GM18907 (cell line): ENCODE measurements around the gene MUC20.
"Not testable (repeated sequence)": the region's sequence is repeated elsewhere in the genome, so short reads cannot be mapped to it uniquely, and the experiment has no call there.

Experiments used
- ATAC-seq: cut with Tn5 transposase; IDR thresholded peaks from one replicate; pipeline ENCODE4 v1.9.1; 2021; ENCODE audit warnings: mild to moderate bottlenecking, moderate library complexity; ENCODE audit not compliant: unreplicated experiment

Gene MUC20, protein sequence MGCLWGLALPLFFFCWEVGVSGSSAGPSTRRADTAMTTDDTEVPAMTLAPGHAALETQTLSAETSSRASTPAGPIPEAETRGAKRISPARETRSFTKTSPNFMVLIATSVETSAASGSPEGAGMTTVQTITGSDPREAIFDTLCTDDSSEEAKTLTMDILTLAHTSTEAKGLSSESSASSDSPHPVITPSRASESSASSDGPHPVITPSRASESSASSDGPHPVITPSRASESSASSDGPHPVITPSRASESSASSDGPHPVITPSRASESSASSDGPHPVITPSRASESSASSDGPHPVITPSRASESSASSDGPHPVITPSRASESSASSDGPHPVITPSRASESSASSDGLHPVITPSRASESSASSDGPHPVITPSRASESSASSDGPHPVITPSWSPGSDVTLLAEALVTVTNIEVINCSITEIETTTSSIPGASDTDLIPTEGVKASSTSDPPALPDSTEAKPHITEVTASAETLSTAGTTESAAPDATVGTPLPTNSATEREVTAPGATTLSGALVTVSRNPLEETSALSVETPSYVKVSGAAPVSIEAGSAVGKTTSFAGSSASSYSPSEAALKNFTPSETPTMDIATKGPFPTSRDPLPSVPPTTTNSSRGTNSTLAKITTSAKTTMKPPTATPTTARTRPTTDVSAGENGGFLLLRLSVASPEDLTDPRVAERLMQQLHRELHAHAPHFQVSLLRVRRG

DNA sequence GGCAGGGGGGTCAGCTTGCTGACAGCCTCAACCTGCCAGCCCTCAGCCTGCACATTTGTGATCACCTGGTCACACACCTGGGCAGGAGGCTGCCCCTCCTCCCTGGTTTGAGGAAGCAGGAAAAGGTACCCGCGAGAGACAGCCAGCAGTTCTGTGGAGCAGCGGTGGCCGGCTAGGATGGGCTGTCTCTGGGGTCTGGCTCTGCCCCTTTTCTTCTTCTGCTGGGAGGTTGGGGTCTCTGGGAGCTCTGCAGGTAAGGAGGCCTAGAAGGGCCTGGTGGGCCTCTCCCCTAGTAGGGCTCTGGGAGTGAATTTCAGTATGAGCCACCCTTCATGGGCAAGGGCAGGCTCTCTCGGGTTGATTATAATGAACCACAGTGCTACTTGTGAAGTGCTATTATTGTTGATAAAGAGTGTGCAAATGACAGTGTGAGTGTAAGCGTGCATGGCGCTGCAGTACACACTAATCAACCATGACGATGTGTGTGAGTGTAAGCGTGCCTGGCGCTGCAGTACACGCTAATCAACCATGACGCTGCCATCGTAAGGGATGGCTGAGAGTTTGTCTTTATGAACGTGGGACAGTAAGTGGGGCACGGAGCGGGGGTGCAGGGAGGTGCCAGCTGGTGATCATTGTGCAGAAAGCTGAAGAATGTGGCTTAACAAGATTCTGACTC is at the start of gene MUC20:
TSS of gene MUC20 (plus strand) at position 148 of the 676 bp plus-strand sequence. CDS start at position 178, 30 bp downstream.
- not testable (repeated sequence) for ATAC-seq

DNA sequence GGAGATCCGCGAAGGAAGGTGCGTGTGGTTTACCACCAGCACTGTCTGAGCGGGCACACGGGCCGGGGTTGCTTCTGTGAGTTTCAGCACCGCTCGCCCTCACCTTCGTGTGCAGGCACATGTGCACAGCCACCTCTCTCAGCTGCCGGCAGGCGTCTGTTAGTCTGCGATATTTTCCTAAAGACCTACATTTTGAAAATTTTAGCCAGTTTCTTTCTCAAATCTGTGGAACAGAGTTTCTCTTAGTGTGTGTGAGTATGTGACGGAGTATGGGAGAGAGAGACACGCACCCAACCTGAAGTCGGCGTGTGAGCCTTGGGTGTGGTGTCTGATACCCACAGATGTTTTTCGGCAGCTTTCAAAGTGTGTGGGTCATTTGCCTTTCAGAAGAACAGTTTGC is 49.5 kb upstream of the MUC20 start:
- not testable (repeated sequence) for ATAC-seq

DNA sequence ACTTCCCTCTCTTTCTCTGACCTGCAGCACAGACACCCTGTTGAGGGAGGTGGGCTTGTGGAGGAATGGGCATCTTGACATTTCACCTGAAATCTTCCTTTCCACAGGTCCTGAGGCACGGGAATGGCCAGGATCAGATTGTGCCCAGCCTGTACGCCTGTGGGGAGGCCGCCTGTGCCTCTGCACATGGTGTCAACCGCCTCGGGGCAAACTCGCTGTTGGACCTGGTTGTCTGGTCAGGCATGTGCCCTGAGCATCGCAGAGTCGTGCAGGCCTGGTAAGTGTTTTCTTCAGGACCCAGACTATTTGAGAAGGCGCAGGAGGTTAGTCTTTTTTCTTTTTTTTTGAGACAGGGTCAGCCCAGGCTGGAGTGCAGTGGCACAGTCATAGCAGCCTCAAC is 47.1 kb upstream of the MUC20 start:
- not testable (repeated sequence) for ATAC-seq

DNA sequence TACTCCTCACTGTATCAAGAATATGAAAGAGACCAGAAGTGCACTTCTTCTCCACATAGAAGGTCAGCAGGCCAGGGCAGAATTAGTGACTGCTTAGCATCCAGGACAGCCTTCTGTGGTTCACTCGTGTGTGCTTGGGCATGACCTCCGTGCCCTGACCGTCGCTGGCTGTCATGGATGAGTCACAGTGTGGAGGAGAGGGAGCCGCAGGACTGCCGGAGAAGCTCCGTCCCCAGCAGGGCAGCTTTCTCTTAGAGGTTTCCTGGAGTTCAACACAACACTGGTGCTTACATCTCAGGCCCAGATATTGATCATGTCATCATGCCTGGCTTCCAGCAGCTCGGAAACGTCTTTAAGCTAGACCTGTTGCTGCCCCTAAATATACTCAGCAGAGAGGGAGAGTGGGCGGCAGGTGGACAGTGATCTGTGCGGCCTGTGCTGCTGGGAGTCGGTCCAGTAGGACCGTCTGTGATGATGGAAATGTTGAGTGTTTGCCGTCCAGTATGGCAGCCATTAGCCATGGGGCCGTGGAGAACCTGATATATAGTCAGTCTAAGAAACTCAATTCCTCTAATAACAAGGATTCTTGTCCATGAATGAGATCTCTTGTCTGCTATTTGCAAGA is 42.3 kb upstream of the MUC20 start:
- ATAC-seq = not testable (repeated sequence)

GRCh38 chr3:195680690-195681089 is 40.1 kb upstream of the MUC20 start:
- not testable (repeated sequence) for ATAC-seq

DNA sequence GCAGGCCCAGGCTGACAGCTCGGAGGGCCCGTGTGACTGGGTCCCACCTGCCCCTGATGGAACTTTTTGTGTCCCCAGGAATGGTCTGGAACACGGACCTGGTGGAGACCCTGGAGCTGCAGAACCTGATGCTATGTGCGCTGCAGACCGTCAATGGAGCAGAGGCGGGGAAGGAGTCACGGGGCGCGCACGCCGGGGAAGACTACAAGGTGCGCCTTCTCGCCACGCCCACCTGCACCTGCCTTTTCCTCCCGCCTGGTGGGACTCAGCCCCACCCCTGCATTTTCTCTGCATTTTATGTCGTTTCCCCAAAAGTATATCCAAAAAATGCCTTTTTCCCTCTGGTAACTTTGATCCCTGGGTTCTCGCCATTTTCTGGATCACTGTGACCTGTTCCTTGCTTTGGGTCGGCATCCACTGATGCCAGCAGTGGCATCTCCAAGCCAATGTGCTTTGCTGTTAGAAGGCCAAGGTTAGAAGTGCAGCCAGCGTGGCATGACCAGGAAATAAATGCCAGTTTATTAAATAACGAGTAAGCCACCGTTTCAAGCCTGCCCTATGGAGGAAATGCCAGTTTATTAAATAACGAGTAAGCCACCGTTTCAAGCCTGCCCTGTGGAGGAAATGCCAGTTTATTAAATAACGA is 39.2 kb upstream of the MUC20 start:
- not testable (repeated sequence) for ATAC-seq

DNA sequence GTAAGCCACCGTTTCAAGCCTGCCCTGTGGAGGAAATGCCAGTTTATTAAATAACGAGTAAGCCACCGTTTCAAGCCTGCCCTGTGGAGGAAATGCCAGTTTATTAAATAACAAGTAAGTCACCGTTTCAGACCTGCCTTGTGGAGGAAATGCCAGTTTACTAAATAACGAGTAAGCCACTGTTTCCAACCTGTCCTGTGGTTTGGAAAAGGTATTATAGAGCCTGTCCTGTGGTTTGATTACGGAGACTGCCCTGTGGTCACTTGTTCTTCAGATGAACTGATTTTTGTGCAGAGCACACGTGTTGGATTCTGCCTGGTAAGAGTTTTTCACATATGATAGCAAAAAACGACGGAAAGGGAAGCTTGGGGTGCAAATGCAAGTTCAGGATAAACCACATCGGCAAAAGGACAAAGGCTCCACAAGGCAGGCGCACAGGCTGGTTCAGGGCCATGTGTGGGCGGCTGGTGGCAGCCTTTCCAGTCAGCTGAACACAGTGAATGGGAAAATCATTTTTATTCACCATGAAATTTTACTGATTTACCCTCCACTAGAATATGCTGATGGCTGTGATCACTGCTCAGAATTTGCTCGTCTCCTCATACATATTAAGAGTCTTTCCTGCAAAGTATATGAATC is 38.6 kb upstream of the MUC20 start:
- not testable (repeated sequence) for ATAC-seq

DNA sequence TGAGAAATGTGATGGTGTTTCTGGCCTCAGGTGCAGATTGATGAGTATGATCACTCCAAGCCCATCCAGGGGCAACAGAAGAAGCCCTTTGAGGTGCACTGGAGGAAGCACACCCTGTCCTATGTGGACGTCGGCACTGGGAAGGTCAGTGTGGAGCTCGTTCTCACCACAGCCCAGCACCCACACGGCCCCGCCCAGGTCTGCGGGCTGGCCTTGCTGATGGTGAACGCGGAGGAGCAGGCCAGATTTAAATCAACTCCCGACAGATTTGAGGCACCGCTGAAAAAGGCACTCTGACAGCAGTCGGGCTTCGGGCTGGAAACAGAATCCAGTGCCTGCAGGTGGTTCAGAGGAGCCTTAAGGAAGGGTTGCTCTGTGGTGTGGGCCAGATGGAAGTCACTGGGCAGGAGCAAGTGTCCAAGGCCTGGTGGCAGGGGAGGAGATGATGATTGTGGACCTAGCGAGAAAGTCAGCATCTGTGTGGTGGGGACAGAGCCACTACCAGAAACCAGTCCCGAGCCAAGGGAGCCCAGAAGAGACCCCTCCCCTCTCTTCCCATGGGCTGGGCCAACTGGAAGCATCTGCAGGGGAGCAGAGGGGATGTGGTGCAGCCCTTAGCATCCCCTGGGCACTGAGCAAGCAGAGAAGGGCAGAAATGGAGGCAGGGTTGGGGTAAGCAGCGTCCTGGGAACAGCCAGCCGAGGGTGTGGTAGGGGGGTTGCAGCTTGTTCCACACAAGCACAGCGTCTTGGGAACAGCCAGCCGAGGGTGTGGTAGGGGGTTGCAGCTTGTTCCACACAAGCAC is 36.9 kb upstream of the MUC20 start:
- ATAC-seq = not testable (repeated sequence)

DNA sequence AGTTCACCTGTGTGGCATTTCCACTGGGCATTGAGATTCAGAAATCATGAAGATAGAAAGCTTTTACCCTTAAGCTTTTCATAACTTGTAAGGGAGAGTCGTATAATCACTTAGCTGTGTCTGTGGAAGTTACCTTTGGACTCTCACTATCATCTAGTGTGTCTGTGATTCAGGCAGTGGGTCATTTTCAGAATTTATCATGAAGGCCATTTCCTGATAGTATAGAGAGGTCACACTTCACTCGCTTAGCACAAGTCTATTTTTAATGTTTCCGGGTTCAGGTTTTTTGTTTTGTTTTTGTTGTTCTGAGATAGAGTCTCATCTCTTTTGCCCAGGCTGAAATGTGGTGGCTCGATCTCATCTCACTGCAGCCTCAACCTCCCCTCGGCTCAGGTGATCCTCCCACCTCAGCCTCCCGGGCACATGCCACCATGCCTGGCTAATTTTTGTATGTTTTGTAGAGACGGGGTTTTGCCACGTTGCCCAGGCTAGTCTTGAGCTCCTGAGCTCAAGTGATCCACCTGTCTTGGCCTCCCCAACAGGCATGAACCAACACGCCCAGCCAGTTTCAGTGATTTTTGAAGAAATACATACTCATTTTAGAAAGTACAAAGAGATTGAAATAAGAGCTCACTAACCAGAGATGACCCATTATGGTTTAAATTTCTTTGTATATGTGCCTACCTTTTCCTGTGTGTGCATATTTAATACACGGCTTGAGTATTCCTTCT is 36.1 kb upstream of the MUC20 start:
- not testable (repeated sequence) for ATAC-seq

DNA sequence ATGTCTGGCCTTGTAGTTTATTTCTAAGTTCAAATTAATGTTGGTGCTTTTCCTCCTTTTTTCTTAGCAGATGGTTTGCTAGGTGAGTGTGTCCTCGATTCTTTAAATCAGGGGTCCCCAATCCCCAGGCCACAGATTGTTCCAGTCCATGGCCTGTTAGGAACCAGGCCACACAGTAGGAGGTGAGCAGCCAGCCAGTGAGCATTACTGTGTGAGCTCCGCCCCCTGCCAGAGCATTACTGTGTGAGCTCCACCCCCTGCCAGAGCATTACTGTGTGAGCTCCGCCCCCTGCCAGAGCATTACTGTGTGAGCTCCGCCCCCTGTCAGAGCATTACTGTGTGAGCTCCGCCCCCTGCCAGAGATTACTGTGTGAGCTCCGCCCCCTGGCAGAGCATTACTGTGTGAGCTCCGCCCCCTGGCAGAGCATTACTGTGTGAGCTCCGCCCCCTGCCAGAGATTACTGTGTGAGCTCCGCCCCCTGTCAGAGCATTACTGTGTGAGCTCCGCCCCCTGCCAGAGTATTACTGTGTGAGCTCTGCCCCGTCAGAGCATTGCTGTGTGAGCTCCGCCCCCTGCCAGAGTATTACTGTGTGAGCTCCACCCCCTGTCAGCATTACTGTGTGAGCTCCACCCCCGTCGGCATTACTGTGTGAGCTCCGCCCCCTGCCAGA is 34.1 kb upstream of the MUC20 start:
- not testable (repeated sequence) for ATAC-seq

DNA sequence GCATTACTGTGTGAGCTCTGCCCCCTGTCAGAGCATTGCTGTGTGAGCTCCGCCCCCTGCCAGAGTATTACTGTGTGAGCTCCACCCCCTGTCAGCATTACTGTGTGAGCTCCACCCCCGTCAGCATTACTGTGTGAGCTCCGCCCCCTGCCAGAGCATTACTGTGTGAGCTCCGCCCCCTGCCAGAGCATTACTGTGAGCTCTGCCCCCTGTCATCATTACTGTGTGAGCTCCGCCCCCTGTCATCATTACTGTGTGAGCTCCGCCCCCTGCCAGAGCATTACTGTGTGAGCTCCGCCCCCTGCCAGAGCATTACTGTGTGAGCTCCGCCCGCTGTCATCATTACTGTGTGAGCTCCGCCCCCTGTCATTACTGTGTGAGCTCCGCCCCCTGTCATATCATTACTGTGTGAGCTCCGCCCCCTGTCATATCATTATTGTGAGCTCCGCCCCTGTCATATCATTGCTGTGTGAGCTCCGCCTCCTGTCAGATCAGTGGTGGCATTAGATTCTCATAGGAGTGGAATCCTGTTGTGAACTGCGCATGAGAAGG is 33.5 kb upstream of the MUC20 start:
- not testable (repeated sequence) for ATAC-seq

- ATAC-seq = not testable (repeated sequence)
Measured at GRCh38 chr3:195688471-195689183, 32.2 kb upstream of the MUC20 start.

DNA sequence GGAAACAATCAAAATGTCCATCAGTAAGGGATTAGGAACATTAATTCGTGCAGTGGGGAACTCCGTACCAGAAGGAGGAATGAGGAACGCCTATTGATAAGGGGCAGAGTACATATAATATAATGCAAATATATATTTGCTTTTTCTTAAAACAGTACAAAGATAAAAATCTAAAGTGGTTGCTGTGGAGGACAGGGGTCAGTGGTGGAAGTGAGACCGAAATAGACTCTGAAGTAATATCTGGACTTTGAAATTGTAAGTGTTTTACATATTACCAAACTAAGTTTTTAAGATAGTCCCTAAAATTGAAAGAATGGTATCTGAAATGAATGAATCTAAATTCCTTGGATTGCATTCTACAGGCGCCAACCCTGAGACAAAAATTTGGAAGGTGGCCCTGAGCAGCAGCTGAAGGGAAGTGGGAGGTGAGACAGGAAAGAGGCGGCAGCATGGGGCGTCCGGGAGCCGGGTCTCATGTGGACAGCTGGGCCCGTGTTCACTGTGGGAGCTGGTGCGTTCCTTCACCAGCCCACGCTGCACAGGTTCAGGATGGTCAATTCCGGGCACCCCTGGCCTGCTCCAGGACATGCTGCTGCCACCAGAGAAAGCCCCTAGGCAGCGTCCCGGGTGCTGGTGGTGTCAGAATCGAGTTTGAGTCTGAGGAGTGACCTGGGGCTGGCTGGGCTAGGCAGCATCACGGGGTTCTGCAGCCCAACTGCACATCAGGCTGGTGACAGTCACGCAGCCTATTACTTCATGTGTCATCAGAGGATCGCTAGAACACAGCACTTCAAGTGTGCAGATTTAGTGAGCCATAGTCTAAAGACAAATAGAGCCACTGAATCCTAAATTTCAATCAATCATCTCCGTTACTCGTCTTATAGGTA is 31.4 kb upstream of the MUC20 start:
- not testable (repeated sequence) for ATAC-seq

- no peak for ATAC-seq
Measured at GRCh38 chr3:195690951-195691350, 29.8 kb upstream of the MUC20 start.

DNA sequence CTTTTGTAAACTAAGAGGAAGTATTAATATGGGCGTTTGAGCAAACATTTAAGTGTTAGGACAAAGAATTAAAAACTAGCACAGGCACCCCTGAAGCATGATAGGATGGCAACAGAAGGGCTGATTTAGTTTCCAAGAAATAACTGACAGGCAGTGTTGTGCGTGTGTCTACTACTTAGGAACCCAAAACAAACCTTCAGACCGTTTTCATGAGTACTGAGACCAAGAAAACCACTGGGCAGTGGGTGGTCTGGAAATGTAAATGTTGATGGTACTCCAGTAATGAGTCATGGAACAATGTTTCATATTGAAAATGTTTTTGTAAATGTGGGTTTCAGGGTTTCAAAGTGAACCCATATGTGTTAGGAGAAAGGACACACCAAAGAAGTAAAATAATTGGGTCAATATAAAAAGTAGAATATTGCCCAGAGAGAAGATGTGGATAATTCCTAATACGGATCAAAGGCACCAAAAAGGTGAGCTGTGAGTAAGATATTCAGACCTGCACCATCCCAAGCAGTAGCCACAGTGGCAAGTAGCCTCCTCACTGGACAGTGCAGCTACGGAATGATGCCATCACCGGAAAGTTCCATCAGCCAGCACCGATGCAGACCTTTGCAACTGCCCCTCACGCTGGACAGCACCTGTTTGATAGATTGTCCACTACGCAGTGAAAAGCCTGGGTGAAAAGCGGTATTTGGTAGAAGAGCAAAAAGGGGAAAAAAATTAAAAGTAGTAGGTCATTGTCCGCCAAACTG is 29.0 kb upstream of the MUC20 start:
- ATAC-seq = not testable (repeated sequence)
